Spinal cord (tissue), 10 donors: ENCODE results near the gene LNPEP. TPM values are rescaled to one million over a fixed set of nuclear protein-coding genes. Genes with fewer than 3 reads are reported as not detected.
A peak's percentile ranks its signal among the peaks of the same experiment; 100 is the strongest.

Experiments
- DNase-seq, 6 donors: peaks; one replicate each; pipeline versions ENCODE4 v3.0.0 to v3.0.0-alpha.2; 2013 to 2015; ENCODE audit warnings: low spot score in 6 of 6, low read depth in 4 of 6
- H3K27ac ChIP-seq: one replicate; pipeline ENCODE4 v1.5.1; 2013; ENCODE audit warnings: low read depth, low read length, control low read depth
- H3K27me3 ChIP-seq: one replicate; pipeline ENCODE4 v1.6.1; 2013; ENCODE audit warnings: low read length; ENCODE audit not compliant: control insufficient read depth, insufficient read depth
- H3K36me3 ChIP-seq: one replicate; pipeline ENCODE4 v1.6.1; 2013; ENCODE audit warnings: low read length; ENCODE audit not compliant: control insufficient read depth, insufficient read depth
- H3K4me1 ChIP-seq: one replicate; pipeline ENCODE4 v1.6.1; 2013; ENCODE audit warnings: low read length; ENCODE audit not compliant: control insufficient read depth, insufficient read depth
- H3K4me3 ChIP-seq: one replicate; pipeline ENCODE4 v1.5.1; 2013; ENCODE audit warnings: low read depth, low read length, control low read depth
- H3K9me3 ChIP-seq: one replicate; pipeline ENCODE4 v1.6.1; 2013; ENCODE audit warnings: low read length; ENCODE audit not compliant: control insufficient read depth, insufficient read depth
- WGBS: methylation state at CpG from one replicate; pipeline ENCODE4 v1.1.5; 2013; ENCODE audit warnings: missing lambda C conversion rate; ENCODE audit not compliant: insufficient coverage; 5-methylcytosine and 5-hydroxymethylcytosine counted together
- polyA plus RNA-seq, 2 donors: library from polyadenylated mRNA; unstranded; fragments of 120-200 nt; gene quantifications; one replicate each; pipeline ENCODE4 v1.2.1, GENCODE V29; 2013; ENCODE audit not compliant: insufficient read length in 2 of 2
- total RNA-seq, 2 donors: library from RNA; depleted of rRNA in 1 of 2; stranded (reverse); fragments of 120-200 nt in 1 of 2; fragments of >200 nt in 1 of 2; gene quantifications; one replicate each; pipeline versions ENCODE4 v1.2.3 to v1.2.4, GENCODE V29; 2013 to 2014
- donor health status: healthy.

LNPEP gene
- total and polyA plus RNA-seq, 4 donors, result 15.9 to 98.3 (median 28.4) TPM

GRCh38 chr5:97041239-97041638 is 105.4 kb downstream of the LNPEP start:
- no peak overlapping the region for H3K27ac ChIP-seq
- no peaks in the 10 kb centered on the region for H3K9me3 ChIP-seq
- H3K4me1 ChIP-seq, result no peaks in the 10 kb centered on the region
- no peaks in the 10 kb centered on the region for H3K27me3 ChIP-seq
- 100% methylated on average over 1 of the region's 4 CpGs for WGBS
- no peaks in the 10 kb centered on the region for H3K36me3 ChIP-seq
- DNase-seq, result no peak
- no peak overlapping the region for H3K4me3 ChIP-seq

- no peak overlapping the region for H3K4me3 ChIP-seq
- H3K9me3 ChIP-seq, result no peaks in the 10 kb centered on the region
- 42% methylated on average over 2 of the region's 7 CpGs for WGBS
- no peaks in the 10 kb centered on the region for H3K4me1 ChIP-seq
- H3K36me3 ChIP-seq, result no peaks in the 10 kb centered on the region
- no peaks in the 10 kb centered on the region for H3K27me3 ChIP-seq
- DNase-seq, result peak in 1 of 6 donors; percentile 73
- H3K27ac ChIP-seq, result no peak overlapping the region
These were observed 107.1 kb downstream of the LNPEP start for GRCh38 chr5:97042996-97043395.

- no peaks in the 10 kb centered on the region for H3K4me1 ChIP-seq
- H3K27ac ChIP-seq, result no peak overlapping the region
- H3K36me3 ChIP-seq, result no peaks in the 10 kb centered on the region
- no peaks in the 10 kb centered on the region for H3K27me3 ChIP-seq
- WGBS, result 80% methylated on average over 1 of the region's 3 CpGs
- no peak overlapping the region for H3K4me3 ChIP-seq
- H3K9me3 ChIP-seq, result no peaks in the 10 kb centered on the region
- DNase-seq, result no peak
These were observed 107.6 kb downstream of the LNPEP start for GRCh38 chr5:97043511-97043910.

GRCh38 chr5:97044052-97044451 is 108.2 kb downstream of the LNPEP start:
- WGBS, result 33% methylated on average over 1 of the region's 2 CpGs
- no peak for DNase-seq
- no peaks in the 10 kb centered on the region for H3K4me1 ChIP-seq
- H3K4me3 ChIP-seq, result no peak overlapping the region
- H3K27ac ChIP-seq, result no peak overlapping the region
- H3K27me3 ChIP-seq, result no peaks in the 10 kb centered on the region
- H3K36me3 ChIP-seq, result no peaks in the 10 kb centered on the region
- H3K9me3 ChIP-seq, result no peaks in the 10 kb centered on the region

- DNase-seq, result peak in 1 of 6 donors; percentile 29
- Histone ChIP-seq H3K36me3 (no peaks in the 10 kb centered on the region), H3K4me1 (no peaks in the 10 kb centered on the region), H3K27me3 (no peaks in the 10 kb centered on the region), H3K9me3 (no peaks in the 10 kb centered on the region), H3K4me3 (no peak overlapping the region), H3K27ac (no peak overlapping the region)
- WGBS, result no CpG with 5 or more reads among the region's 7 CpGs
These were observed 110.5 kb downstream of the LNPEP start for GRCh38 chr5:97046270-97046982.

GRCh38 chr5:97047076-97047475 is 111.2 kb downstream of the LNPEP start:
- Histone ChIP-seq H3K4me3 (no peak overlapping the region), H3K27ac (no peak overlapping the region), H3K9me3 (no peaks in the 10 kb centered on the region), H3K36me3 (no peaks in the 10 kb centered on the region), H3K4me1 (no peaks in the 10 kb centered on the region), H3K27me3 (no peaks in the 10 kb centered on the region)
- no peak for DNase-seq
- no CpG with 5 or more reads among the region's 1 CpG for WGBS

DNA sequence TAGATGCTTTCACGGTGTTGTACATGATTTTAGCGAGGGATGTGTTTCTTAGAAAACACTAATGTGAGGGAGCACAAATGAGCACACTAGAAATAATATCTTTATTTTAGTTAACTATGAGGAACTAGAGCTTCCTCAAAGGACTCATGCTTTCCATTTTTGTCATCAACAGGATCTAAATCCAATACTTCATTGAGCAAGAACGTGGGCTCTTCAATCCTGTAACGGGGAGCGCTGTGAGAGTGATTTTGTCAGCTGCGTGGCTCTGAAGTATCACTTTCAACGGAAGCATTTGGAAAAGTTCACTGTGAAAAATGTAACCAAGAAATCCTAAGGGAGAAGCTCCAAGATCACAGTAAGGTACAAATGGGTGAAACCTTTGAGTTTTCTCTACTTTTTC is 113.3 kb downstream of the LNPEP start:
- no peak for DNase-seq
- Histone ChIP-seq H3K36me3 (no peaks in the 10 kb centered on the region), H3K27ac (no peak overlapping the region), H3K4me1 (no peaks in the 10 kb centered on the region), H3K27me3 (no peaks in the 10 kb centered on the region), H3K4me3 (no peak overlapping the region), H3K9me3 (peaks cover 2% of the 10 kb centered on the region)
- 93% methylated on average over 4 of the region's 7 CpGs for WGBS

DNA sequence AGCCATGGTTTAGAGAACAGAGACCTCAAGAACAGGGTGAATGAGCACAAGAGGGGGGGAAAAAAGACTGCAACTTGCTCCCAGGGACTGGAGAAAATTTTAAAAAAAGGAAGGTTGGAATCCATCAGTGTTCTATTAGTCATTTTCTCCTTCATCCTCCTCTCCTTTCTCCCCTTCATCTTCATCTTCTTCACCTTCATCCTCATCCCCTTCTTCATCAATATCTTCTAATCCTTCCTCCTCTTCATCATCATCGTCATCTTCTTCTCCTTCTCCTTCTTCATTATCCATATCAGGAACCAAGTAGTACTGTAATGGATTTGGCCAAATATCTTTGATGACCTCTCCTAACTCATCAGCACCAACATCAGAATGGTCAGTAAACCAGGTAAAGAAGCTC is 120.4 kb downstream of the LNPEP start:
- peaks cover 2% of the 10 kb centered on the region for H3K9me3 ChIP-seq
- H3K27me3 ChIP-seq, result no peaks in the 10 kb centered on the region
- WGBS, result no CpG with 5 or more reads among the region's 1 CpG
- no peaks in the 10 kb centered on the region for H3K36me3 ChIP-seq
- DNase-seq, result no peak
- H3K4me1 ChIP-seq, result no peaks in the 10 kb centered on the region
- H3K4me3 ChIP-seq, result no peak overlapping the region
- H3K27ac ChIP-seq, result no peak overlapping the region

- Histone ChIP-seq H3K36me3 (no peaks in the 10 kb centered on the region), H3K27ac (no peak overlapping the region), H3K4me3 (no peak overlapping the region), H3K4me1 (no peaks in the 10 kb centered on the region), H3K9me3 (no peaks in the 10 kb centered on the region), H3K27me3 (no peaks in the 10 kb centered on the region)
- 71% methylated on average over 8 of the region's 8 CpGs for WGBS
- DNase-seq, result no peak
These were observed 126.2 kb downstream of the LNPEP start for GRCh38 chr5:97062046-97062445.

DNA sequence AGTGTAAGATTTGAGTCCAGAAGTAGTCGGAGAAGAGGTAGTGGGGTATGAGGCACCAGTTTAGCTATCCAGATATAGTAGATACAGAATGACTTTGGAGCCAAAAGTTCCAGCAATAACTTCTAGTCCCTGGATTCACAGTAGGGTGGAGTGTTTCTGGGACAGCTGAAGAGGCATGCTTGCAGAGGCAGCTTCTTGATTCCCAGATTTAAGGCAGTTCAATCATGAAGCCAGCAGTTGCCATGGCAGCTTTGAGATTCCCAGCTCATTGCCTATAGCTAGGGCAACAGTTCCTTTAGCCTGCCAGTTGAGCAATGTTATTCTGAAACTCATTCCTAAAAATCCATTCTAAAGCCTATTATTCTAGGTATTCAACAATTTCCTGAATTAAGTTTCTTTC is 127.4 kb downstream of the LNPEP start:
- no CpG with 5 or more reads among the region's 1 CpG for WGBS
- H3K4me3 ChIP-seq, result no peak overlapping the region
- no peak overlapping the region for H3K27ac ChIP-seq
- no peaks in the 10 kb centered on the region for H3K4me1 ChIP-seq
- H3K36me3 ChIP-seq, result no peaks in the 10 kb centered on the region
- H3K9me3 ChIP-seq, result no peaks in the 10 kb centered on the region
- H3K27me3 ChIP-seq, result no peaks in the 10 kb centered on the region
- DNase-seq, result peak in 3 of 6 donors; percentile 19 to 65 (median 58)
